GM18907 (cell line): ENCODE measurements around the gene TXLNA.

Source experiments
- ATAC-seq: cut with Tn5 transposase; IDR thresholded peaks from one replicate; pipeline ENCODE4 v1.9.1; 2021; ENCODE audit warnings: mild to moderate bottlenecking, moderate library complexity; ENCODE audit not compliant: unreplicated experiment

TXLNA gene

GRCh38 chr1:32242341-32242851 lies 62.9 kb downstream of the TXLNA start:
- ATAC-seq, result no peak

DNA sequence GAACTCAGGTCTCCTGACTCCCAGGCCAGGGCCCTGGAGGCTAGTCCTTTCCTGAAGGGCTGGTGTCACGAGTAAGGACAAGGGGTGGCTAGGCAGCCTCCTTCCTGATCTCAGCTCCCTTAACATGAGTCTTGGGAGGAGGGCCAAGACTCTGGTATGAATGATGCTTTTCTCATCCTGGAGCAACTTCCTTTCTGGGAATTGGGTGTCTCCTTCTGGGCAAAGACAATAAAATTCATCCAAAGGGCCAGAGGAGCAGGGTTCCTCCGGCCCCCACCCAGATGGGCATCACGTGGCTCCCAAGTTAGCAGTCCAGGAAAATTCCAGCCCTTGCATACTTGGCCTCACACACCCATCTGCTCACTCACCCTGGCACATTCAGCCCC lies 67.4 kb downstream of the TXLNA start, which contains the start of gene FAM167B:
TSS of gene FAM167B (plus strand) at position 335 of the 386 bp plus-strand sequence. CDS start 200 bp downstream, outside the sequence.
- no peak for ATAC-seq

DNA sequence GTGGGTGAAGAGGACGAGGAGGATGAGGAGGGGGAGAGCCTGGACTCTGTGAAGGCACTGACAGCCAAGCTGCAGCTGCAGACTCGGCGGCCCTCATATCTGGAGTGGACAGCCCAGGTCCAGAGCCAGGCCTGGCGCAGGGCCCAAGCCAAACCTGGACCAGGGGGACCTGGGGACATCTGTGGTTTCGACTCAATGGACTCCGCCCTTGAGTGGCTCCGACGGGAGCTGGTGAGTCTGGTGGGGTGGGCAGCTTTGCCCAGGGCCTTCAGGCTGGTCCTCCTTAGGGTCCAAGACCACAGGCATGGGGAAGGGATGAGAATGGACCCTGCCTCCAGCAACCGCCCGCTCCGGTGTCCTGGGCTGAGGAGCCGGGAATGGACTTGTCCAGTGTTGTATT lies 68.0 kb downstream of the TXLNA start:
- ATAC-seq, result no peak
